GM19351 (cell line): ENCODE data around the gene GNAL.

ENCODE experiments used
- ATAC-seq: cut with Tn5 transposase; IDR thresholded peaks from one replicate; pipeline ENCODE4 v1.9.1; 2021; ENCODE audit warnings: mild to moderate bottlenecking, moderate library complexity; ENCODE audit not compliant: unreplicated experiment

The GNAL gene

GRCh38 chr18:11757084-11757590, 68.1 kb downstream of the GNAL start:
- no peak for ATAC-seq

GRCh38 chr18:11759456-11759855, 70.4 kb downstream of the GNAL start:
- ATAC-seq = no peak

- ATAC-seq = no peak
Observed at GRCh38 chr18:11760498-11761167, 71.6 kb downstream of the GNAL start.

GRCh38 chr18:11761553-11761952, 72.5 kb downstream of the GNAL start:
- ATAC-seq = no peak

GRCh38 chr18:11762429-11762828, 73.4 kb downstream of the GNAL start:
- ATAC-seq = no peak

- ATAC-seq = no peak
Observed at GRCh38 chr18:11767329-11767728, 78.3 kb downstream of the GNAL start.

GRCh38 chr18:11767935-11768334, 78.9 kb downstream of the GNAL start:
- no peak for ATAC-seq

- no peak for ATAC-seq
Observed at GRCh38 chr18:11775436-11776174, 86.5 kb downstream of the GNAL start.

GRCh38 chr18:11780042-11780441, 91.0 kb downstream of the GNAL start:
- no peak for ATAC-seq

GRCh38 chr18:11783716-11784331, 94.8 kb downstream of the GNAL start:
- no peak for ATAC-seq

- ATAC-seq = no peak
Observed at GRCh38 chr18:11784674-11785304, 95.7 kb downstream of the GNAL start.

GRCh38 chr18:11785444-11786055, 96.5 kb downstream of the GNAL start:
- no peak for ATAC-seq

- ATAC-seq = no peak
Observed at GRCh38 chr18:11789716-11790510, 100.8 kb downstream of the GNAL start.

- no peak for ATAC-seq
Observed at GRCh38 chr18:11791131-11791530, 102.1 kb downstream of the GNAL start.

- no peak for ATAC-seq
Observed at GRCh38 chr18:11792632-11793031, 103.6 kb downstream of the GNAL start.

- no peak for ATAC-seq
Observed at GRCh38 chr18:11794195-11794594, 105.1 kb downstream of the GNAL start.

GRCh38 chr18:11795916-11796315, 106.9 kb downstream of the GNAL start:
- no peak for ATAC-seq

GRCh38 chr18:11798271-11798670, 109.2 kb downstream of the GNAL start:
- ATAC-seq = no peak

- ATAC-seq = no peak
Observed at GRCh38 chr18:11799066-11799465, 110.0 kb downstream of the GNAL start.
